CD4-positive, alpha-beta memory T cell (primary cell): ENCODE results near the gene CUBN. TPM values are rescaled to one million over a fixed set of nuclear protein-coding genes. Genes with fewer than 3 reads are reported as not detected.
A peak's percentile ranks its signal among the peaks of the same experiment; 100 is the strongest.

Source experiments
- CTCF ChIA-PET: fragments of 350-600 bp; sonication (Branson Sonifier 250); formaldehyde crosslinking; loops from one replicate; lab custom pipeline; 2021; ENCODE audit warnings: inconsistent platforms; ENCODE audit not compliant: partially characterized antibody; lab: Charles Lee
- POLR2A ChIA-PET: fragments of 350-600 bp; sonication (Branson Sonifier 250); formaldehyde crosslinking; loops from one replicate; lab custom pipeline; 2021; ENCODE audit not compliant: partially characterized antibody; lab: Charles Lee
- DNase-seq, 5 donors: peaks; one replicate each; pipeline versions ENCODE4 v3.0.0 to v3.0.0-alpha.2; 2020 to 2022; ENCODE audit warnings: mixed read lengths in 1 of 5
- H3K27ac ChIP-seq: one replicate; pipeline ENCODE4 v1.7.0; 2013; ENCODE audit warnings: low read depth, low read length
- H3K27me3 ChIP-seq: 2 replicates; pipeline ENCODE4 v1.7.0; 2013; ENCODE audit warnings: mild to moderate bottlenecking, low read length, moderate library complexity; ENCODE audit not compliant: insufficient read depth
- H3K36me3 ChIP-seq: 2 replicates; pipeline ENCODE4 v1.7.0; 2013; ENCODE audit warnings: mild to moderate bottlenecking, low read length, moderate library complexity; ENCODE audit not compliant: insufficient read depth
- H3K4me1 ChIP-seq: 2 replicates; pipeline ENCODE4 v1.7.0; 2013; ENCODE audit warnings: mild to moderate bottlenecking, low read length, moderate library complexity; ENCODE audit not compliant: insufficient read depth
- H3K4me3 ChIP-seq, 2 donors: one replicate each; pipeline ENCODE4 v1.7.0; 2013; ENCODE audit warnings: low read length in 2 of 2, mild to moderate bottlenecking in 1 of 2
- H3K9me3 ChIP-seq, 2 donors: one replicate each; pipeline ENCODE4 v1.7.0; 2013; ENCODE audit warnings: low read length in 2 of 2, control low read depth in 1 of 2; ENCODE audit not compliant: control insufficient read depth in 1 of 2
- H3K27ac Mint-ChIP-seq, 7 donors: one replicate each; pipeline ENCODE4 v1.8.0; 2020 to 2021; ENCODE audit warnings: mixed read lengths in 7 of 7, mild to moderate bottlenecking in 6 of 7, inconsistent platforms in 3 of 7, moderate library complexity in 3 of 7
- H3K27me3 Mint-ChIP-seq, 2 donors: one replicate each; pipeline ENCODE4 v1.8.0; 2020 to 2021; ENCODE audit warnings: mixed read lengths in 2 of 2
- H3K36me3 Mint-ChIP-seq, 2 donors: one replicate each; pipeline ENCODE4 v1.8.0; 2020 to 2021; ENCODE audit warnings: mixed read lengths in 2 of 2, inconsistent platforms in 1 of 2, mild to moderate bottlenecking in 1 of 2
- H3K4me1 Mint-ChIP-seq, 4 donors: one replicate each; pipeline ENCODE4 v1.8.0; 2020 to 2021; ENCODE audit warnings: mixed read lengths in 4 of 4, mild to moderate bottlenecking in 1 of 4
- H3K4me3 Mint-ChIP-seq, 8 donors: one replicate each; pipeline ENCODE4 v1.8.0; 2020 to 2021; ENCODE audit warnings: mixed read lengths in 8 of 8, mild to moderate bottlenecking in 7 of 8, moderate library complexity in 6 of 8, inconsistent platforms in 3 of 8
- H3K9me3 Mint-ChIP-seq, 8 donors: one replicate each; pipeline ENCODE4 v1.8.0; 2020 to 2021; ENCODE audit warnings: mixed read lengths in 8 of 8, mild to moderate bottlenecking in 5 of 8, inconsistent platforms in 3 of 8, moderate library complexity in 1 of 8
- intact Hi-C: fragments of 100-400 bp; cut with micrococcal nuclease; formaldehyde crosslinking; loops from one replicate; pipeline ENCODE4 v1.15.1; 2023
- polyA plus RNA-seq, 2 donors: library from polyadenylated mRNA; unstranded; fragments of 300-500 nt; fragmentation: Illumina TruSeq; gene quantifications; one replicate each; pipeline ENCODE4 v1.2.3, GENCODE V29; 2021
- total RNA-seq, 2 experiments: library from RNA; stranded (reverse); gene quantifications; one replicate each; pipeline ENCODE4 v1.2.3, GENCODE V29; 2021

The CUBN gene
- total and polyA plus RNA-seq, 4 experiments from 2014 or later = 0.49 to 10.9 (median 8.5) TPM; not detected in 1

- H3K4me1 Mint-ChIP-seq = peaks cover 3 to 9% (median 5%) of the 10 kb centered on the region in 4 donors
- CTCF ChIA-PET = no interaction called here
- Histone ChIP-seq H3K27me3 (no peaks in the 10 kb centered on the region), H3K27ac (no peak overlapping the region), H3K4me3 (no peak overlapping the region), H3K4me1 (no peaks in the 10 kb centered on the region), H3K9me3 (no peaks in the 10 kb centered on the region), H3K36me3 (no peaks in the 10 kb centered on the region)
- POLR2A ChIA-PET = no interaction called here
- no peak overlapping the region for H3K4me3 Mint-ChIP-seq
- intact Hi-C loops = no loop called here
- no peaks in the 10 kb centered on the region for H3K27me3 Mint-ChIP-seq
- no peak for DNase-seq
- peak overlapping the region in 1 of 7 donors; percentile 44 for H3K27ac Mint-ChIP-seq
- peaks cover 12 to 16% of the 10 kb centered on the region in 2 donors for H3K36me3 Mint-ChIP-seq
- H3K9me3 Mint-ChIP-seq = no peaks in the 10 kb centered on the region
Observed at GRCh38 chr10:16942381-16943078, 187.1 kb downstream of the CUBN start.

GRCh38 chr10:16941870-16942269 is 187.7 kb downstream of the CUBN start:
- H3K27me3 ChIP-seq = no peaks in the 10 kb centered on the region
- no peaks in the 10 kb centered on the region for H3K9me3 ChIP-seq
- intact Hi-C loops = no loop called here
- no peaks in the 10 kb centered on the region for H3K36me3 ChIP-seq
- Mint-ChIP-seq H3K27ac (no peak overlapping the region), H3K4me1 (peaks cover 3 to 9% (median 5%) of the 10 kb centered on the region in 4 donors), H3K36me3 (peaks cover 7 to 12% of the 10 kb centered on the region in 2 donors), H3K9me3 (no peaks in the 10 kb centered on the region), H3K4me3 (no peak overlapping the region), H3K27me3 (no peaks in the 10 kb centered on the region)
- DNase-seq = no peak
- ChIA-PET CTCF (no interaction called here), POLR2A (no interaction called here)
- no peak overlapping the region for H3K4me3 ChIP-seq
- no peak overlapping the region for H3K27ac ChIP-seq
- no peaks in the 10 kb centered on the region for H3K4me1 ChIP-seq

DNA sequence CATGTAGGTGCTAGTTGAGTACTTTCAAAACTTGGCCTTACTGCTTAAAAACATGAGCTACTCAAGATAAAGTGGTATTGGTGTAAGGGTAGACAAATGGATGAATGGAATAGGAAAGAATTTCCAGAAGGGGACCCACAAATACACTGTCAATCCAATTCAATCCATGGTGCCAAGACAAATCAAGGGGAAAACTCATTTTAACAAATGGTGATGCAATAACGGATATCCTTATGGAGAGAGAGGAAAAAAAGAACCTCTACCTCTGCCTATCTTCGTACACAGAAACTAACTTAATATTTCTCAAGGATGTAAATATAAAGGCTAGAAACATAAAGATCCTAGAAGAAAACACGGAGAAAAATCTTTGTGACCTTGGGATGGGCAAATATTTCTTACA is 188.5 kb downstream of the CUBN start:
- Histone ChIP-seq H3K27me3 (no peaks in the 10 kb centered on the region), H3K4me3 (no peak overlapping the region), H3K9me3 (no peaks in the 10 kb centered on the region), H3K36me3 (no peaks in the 10 kb centered on the region), H3K4me1 (no peaks in the 10 kb centered on the region), H3K27ac (no peak overlapping the region)
- intact Hi-C loops = no loop called here
- no peak overlapping the region for H3K4me3 Mint-ChIP-seq
- H3K9me3 Mint-ChIP-seq = no peaks in the 10 kb centered on the region
- H3K36me3 Mint-ChIP-seq = peaks cover 5 to 7% of the 10 kb centered on the region in 2 donors
- ChIA-PET POLR2A (no interaction called here), CTCF (no interaction called here)
- H3K27ac Mint-ChIP-seq = no peak overlapping the region
- no peak for DNase-seq
- no peaks in the 10 kb centered on the region for H3K27me3 Mint-ChIP-seq
- H3K4me1 Mint-ChIP-seq = peaks cover 3 to 9% (median 5%) of the 10 kb centered on the region in 4 donors

DNA sequence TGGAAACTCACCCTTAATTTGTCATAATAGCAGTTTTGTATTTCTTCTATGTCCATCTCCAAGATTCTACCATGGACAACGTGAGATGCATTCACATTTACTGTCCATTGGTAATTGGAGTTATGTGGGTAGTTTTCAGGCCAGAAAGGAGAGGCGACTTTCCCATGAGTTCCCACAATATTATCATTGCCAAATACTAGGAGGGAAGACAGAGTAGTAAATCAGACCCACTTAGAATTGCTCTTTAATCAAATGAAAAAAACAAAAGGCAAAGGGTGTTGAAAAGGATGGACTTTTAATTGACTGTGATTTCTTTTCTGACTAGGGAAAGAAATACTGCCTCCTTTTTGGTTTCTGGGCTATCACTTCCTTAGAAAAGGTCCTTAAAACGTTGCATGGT is 190.7 kb downstream of the CUBN start:
- H3K4me3 Mint-ChIP-seq = no peak overlapping the region
- POLR2A ChIA-PET = no interaction called here

GRCh38 chr10:16934461-16934860 is 195.2 kb downstream of the CUBN start:
- no peak for DNase-seq
- Histone ChIP-seq H3K36me3 (no peaks in the 10 kb centered on the region), H3K4me1 (no peaks in the 10 kb centered on the region), H3K9me3 (no peaks in the 10 kb centered on the region), H3K27me3 (no peaks in the 10 kb centered on the region), H3K4me3 (no peak overlapping the region), H3K27ac (no peak overlapping the region)
- Mint-ChIP-seq H3K4me3 (no peak overlapping the region), H3K27ac (no peak overlapping the region), H3K36me3 (peaks cover 8 to 13% of the 10 kb centered on the region in 2 donors), H3K4me1 (no peaks in the 10 kb centered on the region), H3K9me3 (peaks cover 0 to 2% (median 0%) of the 10 kb centered on the region in 8 donors), H3K27me3 (no peaks in the 10 kb centered on the region)
- intact Hi-C loops = no loop called here
- ChIA-PET CTCF (no interaction called here), POLR2A (no interaction called here)

More for the DNA sequence above, 190.7 kb downstream of the CUBN start:
- H3K4me1 ChIP-seq = no peaks in the 10 kb centered on the region
- H3K27me3 ChIP-seq = no peaks in the 10 kb centered on the region
- H3K36me3 ChIP-seq = no peaks in the 10 kb centered on the region
- H3K4me3 ChIP-seq = no peak overlapping the region
- Mint-ChIP-seq H3K4me1 (no peaks in the 10 kb centered on the region), H3K27ac (peak overlapping the region in 1 of 7 donors; percentile 12), H3K36me3 (peaks cover 5 to 12% of the 10 kb centered on the region in 2 donors), H3K27me3 (no peaks in the 10 kb centered on the region), H3K9me3 (peaks cover 0 to 2% (median 0%) of the 10 kb centered on the region in 8 donors)
- no peak for DNase-seq
- intact Hi-C loops = no loop called here
- H3K9me3 ChIP-seq = no peaks in the 10 kb centered on the region
- H3K27ac ChIP-seq = no peak overlapping the region
- CTCF ChIA-PET = no interaction called here

GRCh38 chr10:16933783-16934182 is 195.8 kb downstream of the CUBN start:
- no peaks in the 10 kb centered on the region for H3K27me3 ChIP-seq
- POLR2A ChIA-PET = no interaction called here
- H3K4me3 ChIP-seq = no peak overlapping the region
- no peaks in the 10 kb centered on the region for H3K4me1 ChIP-seq
- H3K36me3 Mint-ChIP-seq = peaks cover 6 to 16% of the 10 kb centered on the region in 2 donors
- CTCF ChIA-PET = no interaction called here
- no peaks in the 10 kb centered on the region for H3K9me3 ChIP-seq
- no peak overlapping the region for H3K27ac ChIP-seq
- intact Hi-C loops = no loop called here
- no peaks in the 10 kb centered on the region for H3K36me3 ChIP-seq
- no peaks in the 10 kb centered on the region for H3K27me3 Mint-ChIP-seq
- DNase-seq = no peak
- H3K27ac Mint-ChIP-seq = no peak overlapping the region
- peaks cover 0 to 2% (median 0%) of the 10 kb centered on the region in 8 donors for H3K9me3 Mint-ChIP-seq
- no peak overlapping the region for H3K4me3 Mint-ChIP-seq
- no peaks in the 10 kb centered on the region for H3K4me1 Mint-ChIP-seq

GRCh38 chr10:16931930-16932329 is 197.7 kb downstream of the CUBN start:
- no peak overlapping the region for H3K4me3 Mint-ChIP-seq
- no peak for DNase-seq
- peaks cover 0 to 2% (median 0%) of the 10 kb centered on the region in 8 donors for H3K9me3 Mint-ChIP-seq
- no peak overlapping the region for H3K27ac ChIP-seq
- POLR2A ChIA-PET = no interaction called here
- H3K9me3 ChIP-seq = no peaks in the 10 kb centered on the region
- no peaks in the 10 kb centered on the region for H3K36me3 ChIP-seq
- intact Hi-C loops = no loop called here
- H3K4me3 ChIP-seq = no peak overlapping the region
- no peaks in the 10 kb centered on the region for H3K27me3 Mint-ChIP-seq
- CTCF ChIA-PET = no interaction called here
- no peaks in the 10 kb centered on the region for H3K27me3 ChIP-seq
- no peaks in the 10 kb centered on the region for H3K4me1 Mint-ChIP-seq
- peak overlapping the region in 1 of 7 donors; percentile 5 for H3K27ac Mint-ChIP-seq
- H3K4me1 ChIP-seq = no peaks in the 10 kb centered on the region
- peaks cover 12 to 20% of the 10 kb centered on the region in 2 donors for H3K36me3 Mint-ChIP-seq
